ENCODE data around the gene POLR2J.

- TF ChIP-seq CTCF (IDR thresholded peaks at IDR 0.05), result no peak
- no peak for TF ChIP-seq POLR2AphosphoS5 (IDR thresholded peaks at IDR 0.05; ENCODE audit: insufficient read depth in 1 of 2, low read depth in 1 of 2)
These were observed 7.0 kb downstream of the POLR2J start for GRCh38 chr7:102471791-102472125.

All from vagina (tissue), 2 donors.